ENCODE data around the gene LPIN1. TPM values are rescaled to one million over a fixed set of nuclear protein-coding genes. Genes with fewer than 3 reads are reported as not detected.
A peak's percentile ranks its signal among the peaks of the same experiment; 100 is the strongest.
"Not testable (repeated sequence)": the region's sequence is repeated elsewhere in the genome, so short reads cannot be mapped to it uniquely, and the experiment has no call there.

The LPIN1 gene
- polyA plus RNA-seq, 1 donor = 24.6 TPM

DNA sequence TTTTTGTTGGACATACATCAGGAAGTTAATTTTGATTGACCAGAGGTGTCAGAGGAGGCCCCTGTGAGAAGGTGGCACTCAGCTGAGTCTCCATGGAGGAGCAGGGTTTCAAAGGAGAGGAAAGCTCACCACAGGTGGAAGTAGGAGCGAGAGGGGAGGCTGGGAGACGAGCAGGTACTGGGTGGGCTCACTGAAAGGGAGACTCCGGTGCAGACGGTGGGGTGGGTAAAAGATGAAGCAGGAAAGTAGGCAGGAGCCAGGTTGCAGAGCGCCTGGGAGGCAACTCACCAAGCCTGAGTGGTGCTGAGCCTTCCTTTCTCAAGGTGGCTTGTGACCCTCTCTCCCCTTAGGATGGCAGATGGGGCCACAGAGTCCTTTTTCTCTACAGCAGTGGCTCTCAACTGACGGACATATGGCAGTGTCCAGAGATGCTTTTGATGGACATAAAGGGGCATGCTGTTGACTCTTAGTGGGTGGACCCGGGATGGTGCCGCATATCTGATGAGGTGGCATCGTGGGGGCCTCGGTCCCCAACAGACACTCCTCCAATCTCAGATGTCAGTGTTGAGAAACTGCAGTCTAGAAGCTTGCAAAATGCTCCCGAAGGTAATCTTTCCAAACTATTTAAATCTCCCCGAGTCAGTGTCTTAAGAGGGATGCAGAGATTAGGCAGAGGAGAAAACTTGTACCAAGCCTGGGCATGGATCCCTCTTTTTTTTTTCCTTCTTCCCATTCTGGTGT is 64.0 kb downstream of the LPIN1 start:
- no peak for DNase-seq (ENCODE audit: low read depth)

DNA sequence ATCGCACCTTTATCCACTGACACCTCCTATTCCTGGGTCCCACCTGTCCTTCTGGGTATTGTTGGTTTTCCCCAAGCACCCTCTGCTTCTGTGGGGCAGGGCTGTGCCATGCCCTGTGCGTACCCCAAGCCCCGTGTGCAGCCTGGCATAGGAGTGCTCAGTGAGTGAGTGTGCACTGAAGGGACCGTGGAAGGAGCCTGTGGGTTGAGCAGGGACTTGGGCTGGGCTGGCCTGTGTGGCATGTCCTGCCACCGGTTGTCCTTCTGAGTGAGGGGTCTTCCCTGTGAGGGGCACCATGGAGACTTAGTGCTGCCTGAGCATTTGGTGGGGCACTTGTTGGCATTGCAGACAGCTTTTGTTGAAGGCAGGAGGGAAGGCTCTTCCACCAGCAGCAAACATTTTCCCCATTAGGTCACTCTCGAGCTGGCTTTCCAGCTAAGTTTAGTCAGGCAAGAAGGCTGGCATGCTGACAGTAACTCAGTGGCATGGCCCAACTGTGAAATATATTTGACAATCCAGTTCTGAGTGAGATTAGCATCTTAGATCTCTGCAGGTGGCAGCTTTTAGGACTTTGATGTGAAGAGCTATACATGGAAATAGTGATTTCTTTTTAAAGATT is 64.7 kb downstream of the LPIN1 start:
- DNase-seq (ENCODE audit: low read depth) = no peak

DNA sequence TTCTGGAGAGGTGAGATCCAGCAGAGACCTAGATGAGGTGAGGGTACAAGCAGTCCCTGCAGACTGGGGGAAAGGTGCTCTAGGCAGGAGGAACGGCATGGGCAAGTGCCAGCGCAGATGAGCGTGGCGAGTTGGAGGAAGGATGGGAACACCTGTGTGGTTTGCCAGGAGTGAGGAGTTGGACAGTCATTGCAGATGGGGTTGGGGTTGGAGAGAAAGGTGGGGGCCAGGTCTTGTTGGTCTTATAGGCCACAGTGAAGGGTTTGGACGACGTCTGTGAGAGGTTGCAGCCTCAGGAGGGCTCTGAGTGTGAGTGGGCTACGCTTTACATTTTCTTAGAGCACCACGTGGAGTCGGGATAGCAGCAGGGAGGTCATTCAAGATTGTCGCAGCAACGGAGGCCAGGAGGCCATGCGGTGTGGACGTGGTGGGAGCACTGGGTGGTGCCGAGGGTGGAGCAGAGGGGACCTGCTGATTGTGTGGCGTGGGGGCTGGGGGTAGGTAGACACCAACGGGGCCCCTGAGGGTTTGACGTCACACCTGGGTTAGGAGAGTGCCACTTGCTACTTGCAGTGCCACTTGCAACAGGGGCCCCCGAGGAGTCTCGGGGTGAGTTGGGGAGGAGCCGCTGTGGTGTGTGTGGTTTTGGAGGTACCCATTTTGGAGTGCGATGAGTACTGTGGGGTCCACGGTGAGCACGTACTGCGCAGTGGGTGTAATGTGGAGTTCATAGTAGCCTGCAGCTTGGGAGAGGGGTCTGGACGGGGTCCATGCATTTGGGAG is 66.2 kb downstream of the LPIN1 start:
- no peak for DNase-seq (ENCODE audit: low read depth)

DNA sequence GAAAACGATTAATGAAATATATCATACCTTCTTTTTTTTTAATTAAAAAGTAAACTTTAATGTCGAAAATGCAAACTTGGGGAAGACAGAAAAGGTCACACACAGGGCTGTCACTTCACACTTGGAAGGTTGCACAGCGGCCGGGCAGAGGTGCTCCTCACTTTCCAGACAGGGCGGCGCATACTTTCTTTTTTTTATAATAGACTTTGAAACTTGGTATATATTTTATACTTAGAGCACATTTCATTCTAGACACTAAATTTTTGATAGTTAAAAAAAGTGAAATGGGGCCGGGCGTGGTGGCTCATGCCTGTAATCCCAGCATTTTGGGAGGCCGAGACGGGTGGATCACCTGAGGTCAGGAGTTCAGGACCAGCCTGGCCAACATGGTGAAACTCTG is 66.9 kb downstream of the LPIN1 start:
- DNase-seq (ENCODE audit: low read depth) = not testable (repeated sequence)

DNA sequence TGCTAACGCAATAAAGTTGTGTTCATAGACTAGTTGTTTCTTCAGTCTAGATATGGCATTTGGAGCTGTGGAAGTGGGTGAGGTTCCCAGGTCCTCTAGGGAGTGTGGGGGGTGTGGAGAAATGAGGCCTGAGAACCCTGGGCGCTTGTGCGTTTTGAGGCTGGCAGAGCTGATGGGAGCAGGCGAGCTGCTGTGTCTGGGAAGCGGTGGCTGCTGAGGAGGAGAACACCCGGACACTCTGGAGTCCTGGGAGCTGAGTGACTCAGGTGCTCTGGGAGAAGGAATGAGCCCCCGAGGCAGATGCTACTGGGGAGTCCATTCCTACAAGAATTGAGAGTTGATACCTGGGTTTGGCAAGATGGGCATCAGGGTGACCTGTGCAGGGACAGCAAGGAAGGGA is 67.5 kb downstream of the LPIN1 start:
- DNase-seq (ENCODE audit: low read depth) = no peak

DNA sequence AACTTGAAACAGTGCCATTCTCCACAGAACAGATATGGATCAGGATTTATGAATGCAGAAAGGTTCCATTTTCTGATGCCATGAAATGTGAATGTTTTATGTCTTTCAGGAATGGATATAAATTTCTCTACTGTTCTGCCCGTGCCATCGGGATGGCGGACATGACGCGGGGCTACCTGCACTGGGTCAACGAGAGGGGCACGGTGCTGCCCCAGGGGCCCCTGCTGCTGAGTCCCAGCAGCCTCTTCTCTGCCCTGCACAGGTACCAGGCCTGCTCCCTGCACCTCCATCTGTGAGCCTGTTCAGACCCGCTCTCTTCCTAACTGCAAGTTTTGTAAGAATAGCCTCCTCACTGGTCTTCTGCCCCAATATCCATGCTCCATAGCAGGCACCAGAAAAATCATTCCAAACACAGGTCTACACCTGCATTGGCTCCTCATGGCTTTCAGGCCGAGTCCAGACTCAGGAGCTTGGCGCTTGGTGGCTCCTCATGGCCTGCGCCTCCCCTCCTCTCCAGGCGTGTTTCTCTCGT is 68.6 kb downstream of the LPIN1 start:
- no peak for DNase-seq (ENCODE audit: low read depth)

DNA sequence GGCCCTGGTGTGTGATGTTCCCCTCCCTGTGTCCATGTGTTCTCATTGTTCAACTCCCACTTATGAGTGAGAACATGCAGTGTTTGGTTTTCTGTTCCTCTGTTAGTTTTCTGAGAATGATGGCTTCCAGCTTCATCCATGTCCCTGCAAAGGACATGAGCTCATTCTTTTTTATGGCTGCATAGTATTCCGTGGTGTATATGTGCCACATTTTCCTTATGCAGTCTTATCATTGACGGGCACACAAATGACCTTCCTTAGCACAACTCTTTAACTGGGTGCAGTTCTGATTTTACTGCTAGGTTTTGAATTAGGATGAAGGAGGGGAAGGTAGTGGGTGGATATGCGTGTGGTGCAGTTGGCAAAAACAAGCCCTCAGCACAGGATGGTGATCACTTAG is 70.5 kb downstream of the LPIN1 start:
- DNase-seq (ENCODE audit: low read depth) = not testable (repeated sequence)

DNA sequence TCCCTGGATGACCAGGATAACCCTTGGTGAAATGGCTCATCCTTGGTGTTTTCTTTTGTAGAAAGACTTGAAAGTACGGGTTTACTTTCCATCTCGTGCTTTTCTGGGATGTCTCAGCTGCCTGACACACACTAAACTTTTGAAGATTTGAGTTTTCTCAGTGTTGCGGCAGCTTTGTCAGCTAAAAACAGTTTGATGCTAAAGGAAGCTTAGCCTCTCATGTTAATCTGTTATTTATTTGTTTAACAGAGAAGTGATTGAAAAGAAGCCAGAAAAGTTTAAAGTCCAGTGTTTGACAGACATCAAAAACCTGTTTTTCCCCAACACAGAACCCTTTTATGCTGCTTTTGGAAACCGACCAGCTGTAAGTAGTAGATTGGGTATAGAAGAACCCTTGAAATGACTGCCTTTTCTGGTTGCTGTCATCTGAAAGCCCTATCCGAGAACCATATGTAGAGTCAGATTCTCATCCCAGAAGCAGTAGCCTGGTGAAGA is 72.8 kb downstream of the LPIN1 start:
- no peak for DNase-seq (ENCODE audit: low read depth)

DNA sequence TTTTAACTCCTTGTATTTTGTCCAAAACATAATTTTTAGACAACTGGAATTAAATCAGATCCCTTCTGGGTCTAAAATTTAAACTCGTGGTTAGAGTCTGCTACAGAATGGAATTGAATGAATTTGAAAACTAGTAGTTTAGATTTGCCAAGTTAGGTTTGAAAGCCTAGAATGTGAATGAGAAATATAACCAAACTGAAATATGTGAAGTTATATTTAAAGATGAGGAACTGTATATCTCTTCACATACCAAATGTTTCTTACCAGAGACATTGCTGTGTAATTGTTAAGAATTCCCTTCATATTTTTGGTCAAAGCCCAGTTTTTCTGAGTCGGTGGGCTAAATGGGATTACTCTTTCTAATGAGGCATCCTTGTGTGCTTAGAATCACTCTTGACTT is 74.2 kb downstream of the LPIN1 start:
- DNase-seq (ENCODE audit: low read depth) = no peak

DNA sequence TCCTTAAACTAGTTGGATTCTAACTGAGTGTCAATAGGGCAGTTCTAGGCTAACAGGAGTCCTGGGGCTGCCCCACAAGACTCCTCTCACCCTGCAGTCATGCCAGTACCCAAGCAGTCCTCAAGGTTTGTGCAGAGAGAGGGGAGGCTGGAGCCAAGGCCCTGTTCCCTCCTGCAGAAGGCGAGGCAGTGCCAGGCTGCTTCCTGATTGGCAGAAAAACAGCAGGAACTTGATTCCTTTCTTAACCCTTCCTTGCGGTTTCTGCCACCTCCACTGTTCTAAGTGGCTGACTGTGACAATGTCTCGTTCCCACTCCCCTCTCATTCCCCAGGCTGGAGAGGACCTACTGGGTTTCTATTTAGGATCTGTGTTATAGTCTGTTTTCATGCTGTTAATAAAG is 75.3 kb downstream of the LPIN1 start:
- no peak for DNase-seq (ENCODE audit: low read depth)

DNA sequence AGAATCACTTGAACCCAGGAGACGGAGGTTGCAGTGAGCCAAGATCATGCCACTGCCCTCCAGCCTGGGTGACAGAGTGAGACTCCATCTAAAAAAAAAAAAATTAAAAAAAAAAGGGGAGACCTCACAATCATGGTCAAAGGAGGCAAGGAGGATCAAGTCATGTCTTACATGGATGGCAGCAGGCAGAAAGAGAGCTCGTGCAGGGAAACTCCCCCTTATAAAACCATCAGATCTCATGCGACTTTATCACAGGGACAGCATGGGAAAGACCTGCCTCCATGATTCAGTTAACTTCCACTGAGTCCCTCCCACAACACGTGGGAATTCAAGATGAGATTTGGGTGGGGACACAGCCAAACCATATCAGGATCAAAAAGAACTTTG is 75.9 kb downstream of the LPIN1 start:
- DNase-seq (ENCODE audit: low read depth) = not testable (repeated sequence)

DNA sequence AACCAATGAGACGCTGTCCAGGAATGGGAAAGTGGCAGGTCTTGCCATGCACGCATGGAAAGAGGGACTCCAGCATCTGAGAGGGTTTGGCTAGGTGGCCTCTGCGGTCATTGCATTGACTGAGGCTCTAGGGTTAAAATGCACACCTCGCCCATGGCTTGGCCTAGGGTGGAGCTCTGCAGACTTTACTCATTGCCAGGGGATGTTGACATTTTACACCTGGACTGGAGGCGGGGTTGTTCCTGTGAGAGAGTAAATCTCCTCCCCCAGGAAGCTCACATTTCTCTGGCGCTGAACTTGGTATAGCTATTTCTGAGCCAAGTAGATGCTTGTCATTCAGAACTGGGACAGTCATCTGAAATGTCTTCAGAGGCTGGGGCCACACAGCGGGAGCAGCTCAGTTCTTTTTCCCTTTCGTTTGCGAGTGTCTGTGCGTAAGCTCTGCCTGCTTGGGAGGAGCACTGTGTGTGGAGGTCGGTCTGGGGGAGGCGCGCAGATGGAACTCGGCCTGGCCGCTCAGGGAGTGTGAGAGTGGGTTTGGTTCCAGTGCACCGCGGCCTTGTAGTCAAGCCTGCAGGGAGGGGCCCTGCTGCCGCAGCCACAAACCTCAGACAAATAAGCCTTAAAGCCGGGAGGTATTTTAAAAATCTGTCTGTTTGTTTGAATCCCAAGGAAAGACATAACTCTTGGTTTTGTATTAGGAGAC is 76.5 kb downstream of the LPIN1 start:
- no peak for DNase-seq (ENCODE audit: low read depth)

DNA sequence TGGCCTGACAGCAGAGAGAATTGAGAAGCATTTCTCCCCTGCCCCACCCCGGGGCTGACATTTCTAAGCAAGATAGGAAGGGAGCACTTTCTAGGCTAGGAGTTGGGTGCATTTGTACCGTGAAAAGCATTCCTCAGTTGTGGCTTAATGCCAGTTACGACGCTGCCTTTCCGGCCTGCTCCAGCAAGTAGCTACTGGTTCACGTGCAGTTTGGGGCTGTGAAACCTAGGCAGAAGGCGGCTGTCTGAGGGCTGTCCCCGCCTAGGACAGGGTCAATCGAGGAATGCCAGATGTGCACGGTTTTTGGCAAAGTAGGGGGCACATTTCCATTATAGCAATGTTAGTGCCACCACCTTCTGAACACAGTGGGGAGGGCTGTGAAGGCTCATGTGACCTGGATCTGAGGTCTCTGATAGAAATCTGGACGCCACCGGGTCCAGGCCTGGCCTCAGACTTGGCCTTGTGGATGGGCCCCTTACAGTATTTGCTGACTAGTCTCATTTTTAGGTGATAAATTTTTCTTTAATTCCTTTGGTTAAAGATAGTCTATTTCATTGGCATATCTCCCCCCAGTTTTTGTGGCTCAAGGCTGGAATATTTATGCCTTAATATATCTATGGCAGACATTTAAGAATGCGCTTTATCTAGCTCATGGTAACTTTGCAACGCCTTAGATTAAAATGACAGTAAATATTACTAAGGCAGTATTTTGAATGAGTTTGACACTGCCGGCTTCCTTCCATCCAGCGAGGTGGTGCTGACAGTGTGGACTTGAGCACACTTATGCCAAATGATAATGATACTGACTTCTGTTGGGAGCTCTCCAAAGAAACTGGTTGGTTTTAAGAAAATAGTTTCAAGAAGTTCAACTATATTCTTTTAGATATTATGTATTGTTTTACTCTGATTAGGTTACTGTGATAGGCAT is 78.7 kb downstream of the LPIN1 start:
- no peak for DNase-seq (ENCODE audit: low read depth)

DNA sequence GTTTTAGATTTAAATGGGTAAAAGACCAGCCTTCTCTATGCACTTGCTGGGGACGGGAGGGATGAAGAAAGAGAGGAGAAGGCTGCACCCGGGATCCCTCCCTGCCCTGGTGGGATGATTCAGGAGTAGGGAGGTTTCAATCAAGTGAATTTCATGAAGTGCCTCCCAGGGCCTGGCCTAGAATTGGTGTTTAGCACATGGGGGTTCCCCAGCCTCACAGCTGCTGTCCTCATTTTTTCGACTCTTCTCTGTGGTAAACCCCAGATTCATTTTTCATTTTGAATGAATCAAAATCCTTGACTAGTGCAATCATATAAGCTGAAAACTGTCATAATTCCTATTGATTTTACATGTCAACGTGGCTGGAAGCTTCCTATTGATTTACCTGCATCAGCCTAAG is 81.1 kb downstream of the LPIN1 start:
- DNase-seq (ENCODE audit: low read depth) = no peak

DNA sequence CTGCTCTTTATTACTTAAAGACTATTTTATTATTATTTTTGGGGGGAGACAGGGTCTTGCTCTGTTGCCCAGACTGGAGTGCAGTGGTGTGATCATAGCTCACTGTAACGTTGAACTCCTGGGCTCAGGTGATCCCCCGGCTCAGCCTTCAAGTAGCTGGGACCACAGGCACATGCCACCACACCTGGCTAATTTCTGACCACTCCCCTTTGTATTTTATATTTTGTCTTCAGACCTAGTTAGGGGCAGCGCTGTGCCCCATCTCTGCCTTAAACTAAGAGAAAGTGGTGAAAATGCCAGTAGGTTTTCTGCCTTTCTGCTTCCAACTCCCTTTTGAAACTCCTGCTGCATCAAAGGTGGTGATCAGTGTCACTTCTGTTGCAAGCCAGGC is 82.5 kb downstream of the LPIN1 start:
- no peak for DNase-seq (ENCODE audit: low read depth)

DNA sequence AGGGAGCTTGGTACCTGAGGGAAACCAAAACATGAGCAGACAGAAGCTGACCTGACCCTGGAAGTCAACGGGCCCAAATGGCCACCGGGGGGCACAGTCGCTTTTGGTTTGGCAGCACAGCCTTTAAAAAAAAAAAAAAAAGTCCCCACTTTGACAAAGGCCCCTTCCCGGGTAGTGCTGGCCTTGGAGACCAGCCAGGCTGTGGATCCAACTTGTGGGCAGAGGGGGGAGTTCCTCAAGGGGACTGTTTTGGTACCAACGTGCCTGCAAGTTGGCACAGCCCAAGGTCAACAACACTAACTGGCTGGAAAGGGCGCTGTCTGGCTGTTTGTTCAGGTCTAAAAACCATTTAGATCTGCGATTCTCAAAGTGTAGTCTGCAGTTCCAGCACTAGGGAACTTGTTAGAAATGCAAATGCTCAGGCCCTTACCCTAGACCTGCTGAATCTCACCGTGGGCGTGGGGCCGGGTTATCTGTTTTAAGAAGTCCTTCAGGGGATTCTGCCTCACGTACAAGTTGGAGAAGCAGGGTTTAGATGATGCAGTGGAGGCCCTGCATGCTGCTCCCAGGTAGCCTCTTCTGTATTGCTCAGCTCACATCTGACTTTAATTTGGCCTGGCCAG is 83.0 kb downstream of the LPIN1 start:
- DNase-seq (ENCODE audit: low read depth) = peak; percentile 17

DNA sequence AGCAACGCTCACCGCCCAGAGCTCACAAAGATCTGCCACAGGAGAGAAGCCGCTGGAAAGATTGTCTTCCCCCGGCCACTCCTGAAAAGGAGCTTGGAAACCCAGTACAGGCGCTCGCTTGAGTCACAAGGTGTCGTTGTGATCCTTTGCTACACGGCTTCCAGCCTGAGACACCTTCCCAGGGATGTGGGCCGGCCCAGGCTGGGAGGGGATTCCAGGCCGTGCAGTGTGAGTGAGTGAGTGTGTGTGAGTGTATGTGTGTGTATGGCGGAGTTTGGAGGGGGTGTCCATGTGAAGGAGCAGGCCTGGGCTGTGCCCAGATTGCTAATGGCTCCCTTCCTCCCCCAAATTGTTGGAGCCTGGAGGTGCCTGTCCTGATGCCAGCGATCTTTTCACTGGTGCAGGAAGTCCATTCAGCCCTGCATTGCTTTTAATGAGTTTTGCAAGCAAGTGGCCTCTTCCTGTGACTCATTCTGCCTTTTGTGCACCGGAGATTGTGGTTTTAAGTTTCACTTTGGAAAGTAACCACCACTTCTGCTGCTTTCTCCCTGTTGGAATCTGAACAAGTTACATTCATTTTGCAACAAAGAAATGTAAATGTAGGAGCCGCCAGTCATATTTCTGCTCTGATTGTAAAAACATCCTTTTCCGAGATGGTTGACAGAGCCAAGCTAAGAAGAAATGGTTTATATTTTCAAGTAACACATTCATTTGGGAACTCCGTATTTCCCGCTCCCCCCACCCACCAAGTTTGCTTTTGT is 83.7 kb downstream of the LPIN1 start:
- DNase-seq (ENCODE audit: low read depth) = peak; percentile 86

DNA sequence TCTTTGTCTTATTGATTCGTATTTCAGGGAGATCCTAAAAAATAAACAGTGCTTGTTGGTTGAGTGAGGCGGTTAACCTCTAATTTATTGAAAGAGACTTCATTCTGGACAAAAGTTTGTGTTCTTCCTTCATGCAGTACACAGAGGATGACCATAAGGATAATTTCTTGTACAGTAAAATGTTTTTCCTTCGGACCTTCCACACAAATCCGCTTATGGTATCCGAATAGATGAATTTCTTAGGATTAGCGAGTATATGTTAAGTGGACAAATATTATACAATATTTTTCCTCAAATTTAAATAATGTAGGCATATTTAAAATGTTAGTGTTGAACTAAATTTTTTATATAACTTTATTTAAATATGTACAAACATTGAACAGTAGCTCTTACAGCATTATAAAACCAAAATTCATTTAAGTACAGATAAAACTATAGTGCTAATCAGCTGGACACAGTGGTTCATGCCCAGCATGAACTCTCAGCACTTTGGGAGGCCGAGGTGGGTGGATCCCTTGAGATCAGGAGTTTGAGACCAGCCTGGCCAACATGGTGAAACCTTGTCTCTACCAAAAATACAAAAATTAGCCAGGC is 84.4 kb downstream of the LPIN1 start:
- DNase-seq (ENCODE audit: low read depth) = no peak

DNA sequence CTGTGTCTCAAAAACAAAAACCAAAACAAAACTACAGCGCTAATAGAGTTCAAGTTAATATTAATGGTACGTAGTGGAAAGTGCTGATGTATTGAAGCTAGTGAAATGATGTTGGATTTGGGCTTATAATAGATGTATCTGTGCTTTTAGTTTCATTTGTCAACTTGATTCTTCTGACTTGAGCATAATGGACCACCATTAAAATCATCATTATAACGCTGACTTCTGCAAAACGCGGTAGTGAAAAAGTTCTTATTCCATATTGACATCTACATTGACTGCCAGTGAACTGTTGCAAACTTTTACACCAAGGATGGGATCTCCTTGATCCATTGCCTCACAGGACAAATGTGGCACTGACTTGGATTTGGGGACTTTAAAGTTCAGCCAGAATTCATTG is 85.0 kb downstream of the LPIN1 start:
- DNase-seq (ENCODE audit: low read depth) = no peak
